GM19193 (cell line): ENCODE results near the gene FAM204A.

Source experiments
- POLR2A ChIP-seq: IDR thresholded peaks from 4 replicates; pipeline ENCODE4 v1.6.1; 2011; ENCODE audit not compliant: insufficient read depth, insufficient read length; ENCODE audit errors: extremely low read depth

The FAM204A gene

GRCh38 chr10:118249714-118250113, 92.4 kb downstream of the FAM204A start:
- TF ChIP-seq POLR2A = no peak
